ENCODE data around the gene KIAA1755. TPM values are rescaled to one million over a fixed set of nuclear protein-coding genes. Genes with fewer than 3 reads are reported as not detected.

KIAA1755 gene
- total RNA-seq, 1 experiment from 2014 or later: 0.17 TPM

GRCh38 chr20:38212806-38213606 is 47.5 kb downstream of the KIAA1755 start:
- no peak overlapping the region for H4K91ac ChIP-seq (ENCODE audit: insufficient read length, low read depth, low read length)
- no peak overlapping the region for H2BK20ac ChIP-seq (ENCODE audit: low read depth, low read length, poor library complexity, severe bottlenecking)
- no peaks in the 10 kb centered on the region for H3K27me3 ChIP-seq (ENCODE audit: insufficient read depth, low read length)
- H2BK12ac ChIP-seq (ENCODE audit: insufficient read length, low read depth, low read length): no peak overlapping the region
- no peak overlapping the region for H3K27ac Mint-ChIP-seq
- no peak for DNase-seq
- H3K9me3 Mint-ChIP-seq: no peaks in the 10 kb centered on the region
- WGBS (ENCODE audit: extremely low coverage, insufficient read length, low lambda C conversion rate): no CpG with 5 or more reads among the region's 18 CpGs
- no peak for TF ChIP-seq CTCF (conservative IDR thresholded peaks at IDR 0.05)
- H2BK120ac ChIP-seq (ENCODE audit: low read depth, low read length, poor library complexity, severe bottlenecking): no peak overlapping the region
- H3K23ac ChIP-seq (ENCODE audit: insufficient read length, low read depth, low read length): no peak overlapping the region
- no peaks in the 10 kb centered on the region for H3K4me1 ChIP-seq (ENCODE audit: insufficient read depth, low read length)
- no peak overlapping the region for H3K18ac ChIP-seq (ENCODE audit: insufficient read length, low read depth, low read length)
- no peak overlapping the region for H3K4ac ChIP-seq (ENCODE audit: low read depth, low read length)
- no peak overlapping the region for H2AK5ac ChIP-seq (ENCODE audit: insufficient read length, low read length)
- H3K23me2 ChIP-seq (ENCODE audit: insufficient read length, low read depth, low read length, poor library complexity, severe bottlenecking): no peaks in the 10 kb centered on the region
- H2BK15ac ChIP-seq (ENCODE audit: low read depth, low read length): no peak overlapping the region
- H4K8ac ChIP-seq (replicated peaks; ENCODE audit: insufficient read length, low read depth, low read length): no peak overlapping the region
- H3K79me1 ChIP-seq (ENCODE audit: insufficient read depth, low read depth, low read length, poor library complexity, severe bottlenecking): no peaks in the 10 kb centered on the region
- no peak overlapping the region for H3K4me2 ChIP-seq (ENCODE audit: insufficient read depth, insufficient read length, low read length)
- no peak overlapping the region for H3K4me3 Mint-ChIP-seq
- H3K56ac ChIP-seq (ENCODE audit: insufficient read length, low read depth, low read length): no peak overlapping the region
- no peak overlapping the region for H3K14ac ChIP-seq (ENCODE audit: insufficient read depth, low read length)
- no peak overlapping the region for H2BK5ac ChIP-seq (ENCODE audit: insufficient read length, low read length)
- no peaks in the 10 kb centered on the region for H3K36me3 Mint-ChIP-seq (ENCODE audit: insufficient read depth in 1 of 3, low read depth in 3 of 3)
- H3T11ph ChIP-seq (ENCODE audit: low read length): no peak overlapping the region
- H3K9ac ChIP-seq (ENCODE audit: extremely low read depth, insufficient read length, low read length): no peak overlapping the region
- peaks cover 5% of the 10 kb centered on the region in 2 experiments; a peak in 3 of 4 replicates for H3K4me1 Mint-ChIP-seq
- peaks cover 5% of the 10 kb centered on the region for H3K27me3 Mint-ChIP-seq (ENCODE audit: low read depth)
- H2AFZ ChIP-seq (ENCODE audit: low read length): no peak overlapping the region
- no peaks in the 10 kb centered on the region for H4K20me1 ChIP-seq (ENCODE audit: control insufficient read depth, insufficient read depth, insufficient read length)
- H3K9me3 ChIP-seq (ENCODE audit: control insufficient read depth, low read depth, low read length): no peaks in the 10 kb centered on the region
- H4K5ac ChIP-seq (ENCODE audit: insufficient read length, low read depth, low read length): no peak overlapping the region
- no peaks in the 10 kb centered on the region for H3K79me2 ChIP-seq (ENCODE audit: insufficient read depth, low read length)
- H3K27ac ChIP-seq (ENCODE audit: insufficient read length, low read depth, low read length): no peak overlapping the region

All from H9 (cell line).